HepG2 (cell line): ENCODE measurements around the gene TULP4. TPM values are rescaled to one million over a fixed set of nuclear protein-coding genes. Genes with fewer than 3 reads are reported as not detected.

ENCODE experiments used
- ATAC-seq: fragments of 200-7000 bp; cut with Tn5 transposase; 3 replicates; pipeline ENCODE4 v1.9.1; 2020; ENCODE audit warnings: mild to moderate bottlenecking, moderate library complexity
- BruUV-seq: library from RNA; stranded (reverse); fragments of 400-500 nt; replicated peaks from 2 replicates; lab custom pipeline; 2021; lab: Mats Ljungman, UMichigan
- CTCF ChIA-PET: fragments of 300-600 bp; formaldehyde crosslinking; extraction: SDS; loops from one replicate; lab custom pipeline; 2021; ENCODE audit warnings: low total read pairs, inconsistent platforms, low intra/inter-chr PET ratio; lab: Yijun Ruan, JAX
- POLR2A ChIA-PET: fragments of 350-600 bp; sonication (Branson Sonifier 250); formaldehyde crosslinking; loops from one replicate; lab custom pipeline; 2020; ENCODE audit warnings: antibody characterized with exemption, inconsistent platforms; lab: Yijun Ruan, JAX
- DNase-seq: peaks from one replicate; pipeline ENCODE4 v3.0.0-alpha.2; 2015; ENCODE audit warnings: low spot score
- FAIRE-seq: peaks from 3 replicates; lab custom pipeline; 2011; peaks lifted over from hg19 to GRCh38; lab: Jason Lieb, UNC
- H2AFZ ChIP-seq: one replicate; pipeline ENCODE4 v1.6.1; 2011; ENCODE audit warnings: low read length, inconsistent platforms
- H3K27ac ChIP-seq: fragments of 300-600 bp; 3 replicates; pipeline ENCODE4 v1.8.0; 2011; ENCODE audit warnings: mixed run types, mild to moderate bottlenecking, mixed read lengths, low read length, inconsistent platforms; ENCODE audit not compliant: insufficient read depth; ENCODE audit errors: extremely low read length
- H3K27me3 ChIP-seq, 2 experiments: fragments of 200-600 bp in 1 of 2; 2 replicates in 1 of 2; 3 replicates in 1 of 2; pipeline versions ENCODE4 v1.6.0 to v1.8.0; 2011; ENCODE audit warnings: low read length in 2 of 2, mild to moderate bottlenecking in 2 of 2, moderate library complexity in 2 of 2, inconsistent platforms in 1 of 2; ENCODE audit not compliant: insufficient read depth in 2 of 2, control insufficient read depth in 1 of 2
- H3K36me3 ChIP-seq, 2 experiments: fragments of 200-600 bp in 1 of 2; replicated peaks in 1 of 2; 2 replicates in 1 of 2; 3 replicates in 1 of 2; pipeline versions ENCODE4 v1.5.1 to v1.8.0; 2011; ENCODE audit warnings: low read length in 2 of 2, inconsistent platforms in 1 of 2; ENCODE audit not compliant: insufficient read depth in 2 of 2, control insufficient read depth in 1 of 2
- H3K4me1 ChIP-seq: 2 replicates; pipeline ENCODE4 v1.5.1; 2012; ENCODE audit warnings: low read length, inconsistent platforms; ENCODE audit not compliant: insufficient read depth
- H3K4me2 ChIP-seq: 2 replicates; pipeline ENCODE4 v1.6.0; 2011; ENCODE audit warnings: low read depth, low read length, inconsistent platforms
- H3K4me3 ChIP-seq, 3 experiments: fragments of 200-600 bp in 1 of 3; sonication (generic), shearing (Covaris generic) in 1 of 3; replicated peaks in 1 of 3; 2 replicates each; pipeline ENCODE4 v1.5.1; 2011 to 2016; ENCODE audit warnings: low read length in 3 of 3, inconsistent platforms in 2 of 3, low read depth in 2 of 3, mild to moderate bottlenecking in 2 of 3, control low read depth in 1 of 3, mixed read lengths in 1 of 3; ENCODE audit not compliant: insufficient read depth in 1 of 3
- H3K79me2 ChIP-seq: one replicate; pipeline ENCODE4 v1.6.1; 2011; ENCODE audit warnings: low read length, inconsistent platforms; ENCODE audit not compliant: insufficient read depth
- H3K9ac ChIP-seq: 2 replicates; pipeline ENCODE4 v1.6.0; 2011; ENCODE audit warnings: mild to moderate bottlenecking, low read depth, low read length, inconsistent platforms; ENCODE audit not compliant: insufficient read depth
- H3K9me3 ChIP-seq: 2 replicates; pipeline ENCODE4 v1.5.1; 2012; ENCODE audit warnings: mild to moderate bottlenecking, low read length
- H4K20me1 ChIP-seq: 2 replicates; pipeline ENCODE4 v1.6.0; 2011; ENCODE audit warnings: inconsistent platforms, mild to moderate bottlenecking, low read length, moderate library complexity; ENCODE audit not compliant: insufficient read depth
- CCDC6 ChIP-seq: sonication (generic); formaldehyde crosslinking; IDR thresholded peaks from 2 replicates; pipeline ENCODE4 v1.8.1; 2022; ENCODE audit warnings: mild to moderate bottlenecking, missing genetic modification reagents, moderate library complexity
- SMARCE1 ChIP-seq: fragments of 450-650 bp; IDR thresholded peaks from 2 replicates; pipeline ENCODE4 v1.6.1; 2017; ENCODE audit warnings: borderline replicate concordance
- SNAI1 ChIP-seq: sonication (generic); formaldehyde crosslinking; IDR thresholded peaks from 2 replicates; pipeline ENCODE4 v1.5.0; 2020; ENCODE audit warnings: mild to moderate bottlenecking, missing genetic modification reagents, borderline replicate concordance
- TBL1XR1 ChIP-seq: fragments of 150-350 bp; IDR thresholded peaks from 2 replicates; pipeline ENCODE4 v1.6.1; 2014; ENCODE audit warnings: borderline replicate concordance, low read length; ENCODE audit not compliant: partially characterized antibody
- TRAFD1 ChIP-seq: sonication (generic); formaldehyde crosslinking; IDR thresholded peaks from 2 replicates; pipeline ENCODE4 v1.5.1; 2020; ENCODE audit warnings: missing genetic modification reagents, mild to moderate bottlenecking, borderline replicate concordance
- USF2 ChIP-seq, 2 experiments: sonication (generic) in 1 of 2; formaldehyde crosslinking in 1 of 2; IDR thresholded peaks; 2 replicates each; pipeline versions ENCODE4 v1.5.1 to v1.6.1; 2011 to 2020; ENCODE audit warnings: borderline replicate concordance in 1 of 2, low read depth in 1 of 2, low read length in 1 of 2, mild to moderate bottlenecking in 1 of 2, missing genetic modification reagents in 1 of 2, moderate library complexity in 1 of 2
- ZNF317 ChIP-seq: sonication (generic); formaldehyde crosslinking; IDR thresholded peaks from 2 replicates; pipeline ENCODE4 v1.5.0; 2020; ENCODE audit warnings: mild to moderate bottlenecking, missing genetic modification reagents
- ZNF33B ChIP-seq: sonication (generic); formaldehyde crosslinking; IDR thresholded peaks from 2 replicates; pipeline ENCODE4 v1.5.1; 2020; ENCODE audit warnings: mild to moderate bottlenecking, missing genetic modification reagents
- ZNF557 ChIP-seq: sonication (generic); formaldehyde crosslinking; IDR thresholded peaks from 2 replicates; pipeline ENCODE4 v1.4.0; 2020; ENCODE audit warnings: missing genetic modification reagents
- ZNF616 ChIP-seq: sonication (generic); formaldehyde crosslinking; IDR thresholded peaks from 2 replicates; pipeline ENCODE4 v1.5.0; 2020; ENCODE audit warnings: low read depth, mild to moderate bottlenecking, missing genetic modification reagents
- ZNF772 ChIP-seq: sonication (generic); formaldehyde crosslinking; IDR thresholded peaks from 2 replicates; pipeline ENCODE4 v1.5.0; 2020; ENCODE audit warnings: mild to moderate bottlenecking, missing genetic modification reagents
- ZNF883 ChIP-seq: sonication (generic); formaldehyde crosslinking; IDR thresholded peaks from 2 replicates; pipeline ENCODE4 v1.5.1; 2020; ENCODE audit warnings: mild to moderate bottlenecking, missing genetic modification reagents; ENCODE audit errors: not compliant biosample characterization
- ZUFSP ChIP-seq: sonication (generic); formaldehyde crosslinking; IDR thresholded peaks from 2 replicates; pipeline ENCODE4 v1.9.0; 2021; ENCODE audit warnings: missing genetic modification reagents, mild to moderate bottlenecking, borderline replicate concordance
- WGBS: methylation state at CpG from one replicate; pipeline ENCODE4 v1.1.6; 2017; ENCODE audit warnings: low lambda C conversion rate; 5-methylcytosine and 5-hydroxymethylcytosine counted together
- in situ Hi-C: cut with HindIII; loops from 2 replicates; pipeline ENCODE4 v1.10.0; 2017; ENCODE audit warnings: low pct_unique_long_range_greater_than_20kb; ENCODE audit not compliant: extremely low pct_ligation_motif_present
- intact Hi-C: fragments of 100-400 bp; cut with micrococcal nuclease; formaldehyde crosslinking; loops from one replicate; pipeline ENCODE4 v1.10.0; 2022; ENCODE audit not compliant: unreplicated experiment
- polyA plus RNA-seq, 8 experiments: library from polyadenylated mRNA; depleted of rRNA in 3 of 8; stranded (reverse) in 7 of 8; unstranded in 1 of 8; fragments of >200 nt; fragmentation: Illumina TruSeq in 4 of 8; extraction: Trizol in 4 of 8; gene quantifications; 2 replicates each; pipeline versions ENCODE4 v1.2.1 to v1.2.3, GENCODE V29; 2011 to 2016; ENCODE audit warnings: low read depth in 4 of 8, missing spikeins in 1 of 8, mixed read lengths in 1 of 8; ENCODE audit not compliant: insufficient read depth in 1 of 8
- total RNA-seq, 5 experiments: library from RNA; depleted of rRNA; stranded (reverse); fragments of >200 nt; fragmentation: Illumina TruSeq; extraction: Trizol; gene quantifications; 2 replicates each; pipeline ENCODE4 v1.2.3, GENCODE V29; 2016; ENCODE audit warnings: low read depth in 1 of 5

TULP4 gene
- total and polyA plus RNA-seq, 2 of the 13 experiments (the other 11 are each of a cell fraction or from before 2014, with no cell fraction given), result 21.1 to 122 TPM

- H3K9ac ChIP-seq, result no peak overlapping the region
- no peaks in the 10 kb centered on the region for H4K20me1 ChIP-seq
- 98% methylated on average over 6 of the region's 6 CpGs for WGBS
- no peaks in the 10 kb centered on the region for H3K4me1 ChIP-seq
- intact Hi-C loops (no loop called here), in situ Hi-C loops (no loop called here)
- CTCF ChIA-PET, result no interaction called here
- peaks cover 4% of the 10 kb centered on the region in 2 experiments; a peak in 4 of 5 replicates for H3K36me3 ChIP-seq
- POLR2A ChIA-PET, result no interaction called here
- H2AFZ ChIP-seq, result no peak overlapping the region
- BruUV-seq, result no TSS peak
- H3K4me2 ChIP-seq, result no peak overlapping the region
- ATAC-seq (no peak), DNase-seq (no peak), FAIRE-seq (no peak)
- H3K9me3 ChIP-seq, result no peaks in the 10 kb centered on the region
- H3K4me3 ChIP-seq, result no peak overlapping the region
- no peak overlapping the region for H3K27ac ChIP-seq
- TF ChIP-seq SNAI1 (CRISPR knock-in tag), result no peak
- 0 out of 2 replicates have a peak, but pooled peaks have one; percentile 23 for TF ChIP-seq CCDC6 (CRISPR knock-in tag)
- no peaks in the 10 kb centered on the region for H3K27me3 ChIP-seq
- peaks cover 16% of the 10 kb centered on the region for H3K79me2 ChIP-seq
These were observed 54.1 kb downstream of the TULP4 start for GRCh38 chr6:158366363-158366762.

GRCh38 chr6:158367816-158368215, 55.6 kb downstream of the TULP4 start:
- ATAC-seq (no peak), FAIRE-seq (no peak), DNase-seq (no peak)
- ChIA-PET CTCF (no interaction called here), POLR2A (no interaction called here)
- Histone ChIP-seq H3K4me2 (no peak overlapping the region), H3K4me3 (no peak overlapping the region), H3K4me1 (no peaks in the 10 kb centered on the region), H3K36me3 (peaks cover 4 to 7% of the 10 kb centered on the region in 2 experiments; a peak in 4 of 5 replicates), H3K27me3 (no peaks in the 10 kb centered on the region), H3K9me3 (no peaks in the 10 kb centered on the region), H2AFZ (no peak overlapping the region), H3K79me2 (peaks cover 8% of the 10 kb centered on the region), H3K27ac (no peak overlapping the region), H4K20me1 (no peaks in the 10 kb centered on the region), H3K9ac (no peak overlapping the region)
- intact Hi-C loops, result no loop called here
- 96% methylated on average over 6 of the region's 6 CpGs for WGBS
- no TSS peak for BruUV-seq
- in situ Hi-C loops, result no loop called here
- TF ChIP-seq ZNF883 (CRISPR knock-in tag), result no peak
- no peak for TF ChIP-seq SMARCE1
- no peak for TF ChIP-seq ZUFSP (CRISPR knock-in tag)
- no peak for TF ChIP-seq TBL1XR1
- TF ChIP-seq ZNF616 (CRISPR knock-in tag), result no peak
- TF ChIP-seq ZNF772 (CRISPR knock-in tag), result no peak
- TF ChIP-seq TRAFD1, result no peak
- no peak for TF ChIP-seq ZNF317 (CRISPR knock-in tag)
- TF ChIP-seq USF2 (IDR thresholded peaks at IDR 0.05; ENCODE audit: low read depth, low read length), result no peak
- TF ChIP-seq USF2 (CRISPR knock-in tag; IDR thresholded peaks at IDR 0.05; ENCODE audit: borderline replicate concordance), result no peak
- no peak for TF ChIP-seq ZNF33B (CRISPR knock-in tag)
- TF ChIP-seq ZNF557, result no peak
